ENCODE data around the gene POC5.
A peak's percentile ranks its signal among the peaks of the same experiment; 100 is the strongest.

POC5 gene

GRCh38 chr5:75706016-75706415, 11.2 kb downstream of the POC5 start:
- no peak for DNase-seq

DNA sequence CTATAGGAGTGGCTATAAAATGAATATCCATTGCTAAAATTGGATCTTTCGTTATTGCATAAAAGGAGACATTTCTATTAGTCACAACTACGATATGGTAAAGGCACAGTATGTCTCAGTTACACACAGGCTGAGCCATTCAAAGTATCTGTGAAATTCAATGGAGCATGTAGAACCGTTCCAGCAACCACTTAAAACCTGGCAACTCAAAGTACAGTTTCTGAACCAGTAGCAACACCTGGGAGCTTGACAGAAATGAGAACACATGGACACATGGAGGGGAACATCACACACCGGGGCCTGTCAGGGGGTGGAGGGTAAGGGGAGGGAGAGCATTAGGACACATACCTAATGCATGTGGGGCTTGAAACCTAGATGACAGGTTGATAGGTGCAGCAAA, 15.4 kb downstream of the POC5 start:
- DNase-seq = no peak

DNA sequence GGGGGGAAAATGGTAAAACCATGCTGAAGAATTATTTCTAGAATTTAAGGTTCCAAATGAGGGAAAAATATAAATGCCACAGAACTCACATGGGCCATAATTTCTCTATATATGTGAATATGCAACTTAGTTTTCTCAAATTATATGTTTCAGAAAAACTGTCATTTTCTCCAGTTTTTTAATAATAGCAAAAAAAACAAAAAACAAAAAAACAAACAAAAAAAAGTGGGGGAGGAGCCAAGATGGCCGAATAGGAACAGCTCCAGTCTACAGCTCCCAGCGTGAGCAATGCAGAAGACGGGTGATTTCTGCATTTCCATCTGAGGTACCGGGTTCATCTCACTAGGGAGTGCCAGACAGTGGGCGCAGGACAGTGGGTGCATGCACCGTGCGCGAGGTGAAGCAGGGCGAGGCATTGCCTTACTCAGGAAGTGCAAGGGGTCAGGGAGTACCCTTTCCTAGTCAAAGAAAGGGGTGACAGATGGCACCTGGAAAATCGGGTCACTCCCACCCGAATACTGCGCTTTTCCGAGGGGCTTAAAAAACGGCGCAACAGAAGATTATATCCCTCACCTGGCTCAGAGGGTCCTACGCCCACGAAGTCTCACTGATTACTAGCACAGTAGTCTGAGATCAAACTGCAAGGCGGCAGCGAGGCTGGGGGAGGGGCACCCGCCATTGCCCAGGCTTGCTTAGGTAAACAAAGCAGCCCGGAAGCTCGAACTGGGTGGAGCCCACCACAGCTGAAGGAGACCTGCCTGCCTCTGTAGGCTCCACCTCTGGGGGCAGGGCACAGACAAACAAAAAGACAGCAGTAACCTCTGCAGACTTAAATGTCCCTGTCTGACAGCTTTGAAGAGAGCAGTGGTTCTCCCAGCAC, 21.5 kb downstream of the POC5 start:
- DNase-seq = peak; percentile 19

DNA sequence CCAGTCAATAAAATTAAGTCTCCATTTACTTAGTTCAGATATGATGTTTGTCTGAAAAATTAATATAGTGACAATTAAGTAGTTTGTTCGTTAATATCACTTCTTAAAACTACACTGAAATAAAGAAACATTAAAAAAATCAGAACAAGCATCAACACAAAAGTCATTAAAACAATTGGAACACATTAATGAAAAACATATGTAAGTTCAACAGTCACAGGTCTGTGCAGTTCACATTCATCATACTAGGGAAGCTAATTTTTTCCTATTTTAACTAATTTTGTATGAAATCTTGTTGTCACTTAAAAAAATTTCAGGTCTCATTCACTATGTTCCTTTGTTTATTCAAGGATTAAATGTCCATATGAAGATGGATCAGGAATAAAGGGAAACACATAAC, 22.5 kb downstream of the POC5 start:
- no peak for DNase-seq

- no peak for DNase-seq
Observed at GRCh38 chr5:75690669-75691068, 26.6 kb downstream of the POC5 start.

DNA sequence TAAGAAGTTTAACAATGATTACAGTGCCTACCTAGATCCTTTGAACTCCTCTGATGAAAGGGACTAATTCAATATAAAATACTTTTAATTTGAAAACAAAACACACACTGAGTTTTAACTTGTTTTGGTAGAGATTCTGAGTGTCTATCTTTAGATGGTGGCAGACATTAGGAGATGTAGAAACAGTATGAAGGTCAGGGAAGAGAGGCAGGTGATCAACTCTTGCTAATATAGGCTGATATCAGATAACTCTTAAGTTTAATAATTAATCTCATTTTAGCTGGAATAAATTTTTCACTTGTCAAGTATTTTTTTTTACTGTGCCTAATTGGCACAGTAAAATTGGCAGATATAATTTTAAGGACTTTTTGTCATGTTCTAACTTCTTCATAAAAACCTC, 30.8 kb downstream of the POC5 start:
- no peak for DNase-seq

DNA sequence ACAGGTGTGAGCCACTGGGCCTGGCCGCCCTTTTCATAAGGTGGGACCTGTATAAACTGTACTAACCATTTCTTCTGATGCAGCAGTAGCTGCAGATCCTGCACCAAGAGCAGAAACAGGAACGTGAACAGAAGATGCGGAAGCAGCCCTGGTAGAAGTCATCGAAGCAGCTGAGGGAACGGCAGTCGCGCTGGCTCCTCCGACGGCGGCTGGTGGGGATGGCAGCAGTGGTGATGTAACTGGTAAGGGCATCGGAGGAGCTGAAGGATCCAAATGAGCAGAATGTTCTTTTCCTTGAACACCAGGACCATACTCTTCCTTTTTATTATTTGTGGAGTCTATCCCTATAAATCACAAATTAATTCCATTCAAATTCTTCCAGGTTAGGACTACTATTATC, 32.1 kb downstream of the POC5 start:
- DNase-seq = no peak

GRCh38 chr5:75681125-75681830, 36.0 kb downstream of the POC5 start:
- peak; percentile 73 for DNase-seq

DNA sequence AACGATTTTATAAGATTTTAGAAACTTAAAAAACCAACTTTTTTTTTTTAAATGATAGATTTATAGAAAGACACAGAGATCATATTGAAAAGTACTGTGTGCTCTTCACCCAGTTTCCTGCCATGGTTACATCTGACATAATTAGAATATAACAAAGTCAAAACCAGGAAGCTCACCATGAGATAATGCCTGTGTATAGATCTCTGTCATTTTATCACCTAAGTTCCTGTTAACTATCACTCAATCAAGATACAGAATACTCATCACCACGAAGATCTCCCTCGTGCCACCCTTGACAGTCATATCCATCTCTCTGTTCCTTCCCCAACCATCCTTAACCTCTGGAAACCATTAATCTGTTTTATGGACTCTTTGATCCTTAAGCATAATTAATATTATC, 39.1 kb downstream of the POC5 start:
- peak; percentile 26 for DNase-seq

GRCh38 chr5:75677607-75678006, 39.6 kb downstream of the POC5 start:
- no peak for DNase-seq

GRCh38 chr5:75675783-75676182, 41.5 kb downstream of the POC5 start:
- DNase-seq = no peak

DNA sequence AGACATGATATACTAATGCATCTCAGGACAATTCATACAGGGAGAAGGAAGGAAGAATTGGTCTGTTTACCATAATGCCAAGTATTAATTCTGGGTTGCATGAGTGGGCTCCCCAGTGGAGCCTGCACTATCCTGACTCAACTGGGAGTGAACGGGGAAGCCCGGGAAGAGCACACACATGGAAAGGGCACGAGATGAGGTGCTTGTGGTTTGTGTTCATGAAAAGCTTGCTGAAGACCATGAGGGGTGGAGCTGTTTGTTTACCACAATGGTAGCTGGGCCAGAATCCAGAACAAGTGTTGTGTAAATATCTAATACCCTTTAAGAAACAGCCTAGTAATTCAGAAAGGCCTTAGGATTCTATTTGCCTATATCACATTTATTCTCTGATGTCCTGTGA, 44.6 kb downstream of the POC5 start:
- no peak for DNase-seq

DNA sequence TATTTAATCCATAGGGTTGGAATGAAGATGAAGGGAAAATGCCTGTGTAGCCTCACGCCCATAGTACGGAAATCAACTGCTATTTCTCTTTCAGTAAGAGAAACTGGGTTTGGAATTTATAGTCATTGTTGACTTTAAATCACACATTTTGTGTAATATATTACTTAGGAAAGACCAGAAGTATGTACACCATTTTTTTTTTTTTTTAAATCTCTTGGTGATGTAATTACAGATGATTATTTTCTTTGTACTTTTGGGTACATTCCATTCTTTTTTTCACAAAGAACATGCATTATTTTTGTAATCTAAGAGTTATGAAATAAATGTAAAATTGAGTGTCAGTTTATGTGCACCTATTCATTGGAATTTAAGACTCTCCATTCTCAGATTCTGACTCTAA, 45.7 kb downstream of the POC5 start:
- no peak for DNase-seq

GRCh38 chr5:75670577-75670976, 46.7 kb downstream of the POC5 start:
- DNase-seq = no peak

DNA sequence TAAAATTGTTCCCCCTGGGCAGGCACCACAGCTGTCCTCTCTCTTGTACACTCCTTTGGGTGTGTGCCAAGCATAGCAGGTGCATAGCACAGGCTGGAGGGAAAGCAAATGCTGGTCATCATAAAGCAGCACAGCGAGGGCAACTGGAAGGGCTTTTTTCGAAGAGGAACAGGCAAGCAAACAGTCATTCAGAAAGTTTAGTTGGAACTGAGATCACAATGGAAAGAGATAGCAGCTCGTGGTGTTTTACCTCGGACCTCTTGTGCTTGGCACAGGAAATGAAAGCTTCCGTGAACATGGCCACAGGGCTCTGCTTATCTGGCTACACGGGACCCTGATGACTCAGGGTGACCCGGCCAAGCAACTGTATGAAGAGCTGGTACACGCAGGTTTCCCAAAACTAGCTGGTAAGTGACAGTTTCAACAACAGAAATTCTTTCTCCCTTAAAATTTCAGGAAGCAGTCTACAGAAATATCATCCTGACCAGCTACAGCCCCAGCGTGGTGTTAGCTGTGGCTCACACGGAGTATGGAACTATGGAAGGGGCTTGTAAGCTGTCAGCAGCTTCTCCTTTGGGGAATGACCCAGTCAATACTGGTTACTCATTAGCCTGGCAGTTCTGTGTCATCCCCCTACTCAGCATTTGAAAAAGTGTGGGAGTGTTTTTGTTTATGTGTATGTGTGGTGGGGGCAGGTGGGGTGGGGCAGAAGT, 48.1 kb downstream of the POC5 start:
- DNase-seq = peak; percentile 92

DNA sequence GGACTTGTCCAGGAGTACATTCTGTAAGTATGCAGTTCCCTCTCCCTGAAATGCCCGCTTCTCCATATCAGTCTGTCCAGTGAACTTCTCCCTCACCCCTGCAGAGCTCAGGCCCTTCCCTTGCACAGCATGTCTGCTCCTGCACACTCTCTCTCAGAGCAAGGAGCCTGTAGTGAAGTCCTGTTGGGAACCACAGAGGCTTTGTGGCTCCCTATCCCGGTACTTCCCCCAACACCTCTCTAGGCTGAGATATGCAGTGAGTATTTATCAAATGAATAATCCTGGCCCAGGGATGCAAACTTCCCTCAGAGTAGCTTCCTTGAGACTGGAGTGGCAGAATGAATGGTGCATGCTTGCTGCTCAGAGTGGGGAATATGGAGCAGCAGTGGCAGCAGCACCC, 48.8 kb downstream of the POC5 start:
- DNase-seq = peak; percentile 71

GRCh38 chr5:75667586-75667985, 49.7 kb downstream of the POC5 start:
- DNase-seq = peak; percentile 6

DNA sequence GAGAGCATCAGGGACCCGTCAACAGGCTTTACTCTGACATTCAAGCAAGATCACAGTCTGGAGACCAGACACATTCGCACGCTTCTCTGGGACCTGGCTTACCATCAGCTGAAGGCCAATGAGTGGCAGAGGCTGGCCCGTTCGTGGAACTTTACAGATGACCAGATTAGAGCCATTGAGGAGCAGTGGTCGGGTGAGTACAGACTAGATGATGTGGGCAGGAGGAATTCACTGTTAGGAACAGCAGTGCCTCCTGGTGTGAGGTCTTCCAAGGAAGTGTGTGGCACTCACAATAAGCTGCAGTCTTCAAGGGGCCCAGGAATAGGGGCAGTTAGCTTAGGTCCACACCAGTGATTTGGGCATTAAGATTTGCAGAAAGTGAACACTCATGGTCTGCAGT, 50.4 kb downstream of the POC5 start:
- DNase-seq = no peak

DNA sequence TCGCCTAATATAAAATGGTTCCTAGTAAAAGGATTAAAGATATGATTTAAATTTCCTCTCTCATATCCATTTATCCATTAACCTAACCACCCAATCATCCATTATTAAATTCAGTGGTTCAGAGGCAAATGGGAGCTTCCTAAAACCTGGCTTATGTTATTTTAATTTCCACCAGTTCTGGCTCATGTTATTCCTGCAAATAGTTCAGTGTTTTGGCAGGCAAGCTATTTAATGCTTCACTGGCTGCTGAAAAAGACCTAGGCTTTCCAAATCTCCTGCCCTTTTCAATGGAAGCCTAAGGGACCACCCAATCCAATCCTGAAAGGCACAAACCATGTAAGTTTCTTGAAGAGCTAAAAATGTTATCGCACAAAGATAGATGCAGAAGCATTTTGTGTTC, 52.3 kb downstream of the POC5 start:
- DNase-seq = no peak

- DNase-seq = no peak
Observed at GRCh38 chr5:75663579-75664284, 53.5 kb downstream of the POC5 start.

DNA sequence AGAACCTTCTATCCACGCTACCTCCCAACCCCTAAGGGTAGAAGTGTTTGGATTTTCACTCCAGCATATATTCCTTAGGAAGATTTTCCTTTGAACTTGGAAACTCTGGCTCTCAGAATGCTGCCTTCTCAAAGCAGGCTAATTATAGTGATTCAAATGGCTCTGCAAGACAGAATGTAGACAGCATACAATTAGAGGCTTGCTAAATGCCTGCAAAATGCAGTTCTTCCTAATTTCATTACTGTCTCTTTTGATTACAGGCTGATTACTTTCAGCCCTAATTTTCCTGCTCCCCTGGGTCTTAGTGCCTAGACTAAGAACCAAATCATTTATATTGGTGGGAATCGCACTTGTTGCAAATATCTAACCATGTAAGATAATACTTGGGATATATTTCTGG, 55.2 kb downstream of the POC5 start:
- DNase-seq = no peak

- DNase-seq = no peak
Observed at GRCh38 chr5:75660678-75661465, 56.4 kb downstream of the POC5 start.

Measured in DMS53 (cell line).